HS-5 (cell line): ENCODE measurements around the gene COL4A3.
A peak's percentile ranks its signal among the peaks of the same experiment; 100 is the strongest.

ENCODE experiments used
- DNase-seq: peaks from one replicate; pipeline ENCODE4 v3.0.0-alpha.2; 2012; ENCODE audit warnings: low read depth

Gene COL4A3

DNA sequence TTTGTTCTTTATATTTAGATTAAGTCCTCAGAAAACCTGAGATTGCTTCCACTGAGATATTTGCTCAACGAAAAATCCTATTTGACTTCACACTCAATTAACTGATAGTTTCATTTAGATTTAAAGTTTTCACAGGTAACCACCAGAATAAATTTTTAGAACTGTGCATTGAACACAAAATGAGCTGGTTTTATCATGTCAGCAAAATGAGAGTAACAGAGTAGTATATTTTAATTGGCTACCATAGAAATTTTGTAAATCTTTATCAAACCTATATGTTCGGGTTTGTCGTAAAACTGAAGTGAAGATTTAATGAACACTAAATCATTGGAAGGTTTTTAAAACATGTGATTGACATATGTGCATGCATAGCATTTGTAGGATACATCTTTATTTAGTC lies 127.9 kb downstream of the COL4A3 start:
- DNase-seq, result no peak

DNA sequence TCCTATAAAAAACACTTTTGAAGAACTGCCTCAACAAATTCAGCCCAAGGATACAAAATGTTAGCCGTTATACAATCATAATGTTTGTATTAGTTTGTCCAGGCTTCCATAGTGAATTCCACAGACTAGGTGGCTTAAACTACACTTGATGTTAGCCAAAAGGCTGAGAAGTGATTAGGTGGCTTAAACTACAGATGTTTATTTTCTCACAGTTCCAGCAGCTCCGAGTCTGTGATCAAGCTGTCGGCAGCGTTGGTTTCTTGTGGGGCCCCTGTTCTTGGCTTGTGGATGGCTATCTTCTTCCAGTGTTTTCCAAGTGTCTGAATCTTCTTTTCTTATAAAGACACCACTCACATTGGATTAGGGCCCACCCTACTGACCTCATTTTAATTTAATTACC lies 129.1 kb downstream of the COL4A3 start:
- DNase-seq, result no peak

DNA sequence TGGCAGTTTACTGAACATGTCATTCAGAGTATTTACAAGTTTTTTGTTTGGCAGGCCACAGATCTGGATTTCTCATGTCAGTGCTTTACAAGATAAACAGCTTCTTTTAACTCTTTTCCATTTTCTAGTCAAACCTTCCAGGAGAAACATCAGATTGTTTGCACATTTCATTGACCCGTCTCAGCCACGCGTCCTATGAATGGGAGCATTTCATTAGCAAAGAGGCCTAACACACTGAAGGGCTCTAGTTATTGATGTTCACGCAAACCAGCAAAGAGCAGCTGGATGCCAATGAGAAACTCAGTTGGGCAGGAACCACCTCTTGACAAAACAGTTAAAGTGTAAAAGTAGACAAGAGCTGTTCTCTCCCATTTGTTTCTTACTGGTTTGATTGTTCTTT lies 131.4 kb downstream of the COL4A3 start:
- no peak for DNase-seq

DNA sequence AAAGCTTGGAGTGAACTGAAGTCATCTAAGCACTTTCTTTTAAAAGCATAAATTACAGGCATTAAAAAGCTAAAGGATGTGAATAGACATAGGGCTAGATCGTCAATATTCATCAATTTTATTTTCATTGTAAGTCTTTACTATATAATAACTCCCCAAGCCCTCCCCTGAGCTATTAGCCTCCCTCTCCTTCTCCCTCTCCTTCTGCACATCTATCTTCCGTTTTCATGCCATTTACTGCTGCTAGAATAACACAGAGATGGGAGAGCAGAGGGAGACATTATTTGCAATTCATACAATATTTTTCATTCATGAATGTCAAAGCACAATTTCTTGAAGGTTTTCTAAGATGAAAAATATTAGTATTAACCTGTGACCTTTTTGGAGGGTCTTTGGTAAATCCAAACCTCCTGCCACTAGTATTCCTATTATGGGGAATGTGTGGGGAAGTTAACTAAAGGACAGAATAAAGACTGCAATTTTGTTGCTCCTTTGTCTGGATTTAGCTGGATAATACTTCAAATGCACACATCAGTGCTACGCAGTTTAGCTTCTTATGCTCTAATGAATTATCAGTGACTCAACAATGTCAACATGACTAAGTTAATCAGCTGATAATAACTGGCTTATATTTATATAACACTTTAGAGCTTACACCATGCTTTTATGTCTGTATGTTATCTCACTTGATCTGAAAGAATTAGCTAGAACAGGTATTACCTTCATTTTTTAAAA lies 132.4 kb downstream of the COL4A3 start:
- no peak for DNase-seq

DNA sequence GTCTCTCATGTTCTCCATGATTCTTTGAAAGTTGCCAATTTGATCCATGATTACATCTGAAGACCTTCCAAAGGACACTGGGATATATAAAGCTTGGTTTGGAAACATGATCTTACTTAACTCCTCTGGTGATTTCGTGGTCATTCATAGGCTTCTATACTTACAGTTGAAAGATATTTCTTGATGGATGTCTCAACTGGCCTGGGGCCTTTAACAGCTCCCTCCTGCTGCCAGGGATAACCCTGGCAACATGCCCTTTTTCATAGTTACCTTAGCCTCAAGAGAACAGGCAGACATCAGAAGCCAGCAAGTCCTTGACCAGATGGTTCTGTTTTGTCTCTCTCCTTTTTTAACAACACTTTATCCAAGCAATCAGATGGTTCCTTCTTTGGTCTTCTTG lies 137.1 kb downstream of the COL4A3 start:
- no peak for DNase-seq

DNA sequence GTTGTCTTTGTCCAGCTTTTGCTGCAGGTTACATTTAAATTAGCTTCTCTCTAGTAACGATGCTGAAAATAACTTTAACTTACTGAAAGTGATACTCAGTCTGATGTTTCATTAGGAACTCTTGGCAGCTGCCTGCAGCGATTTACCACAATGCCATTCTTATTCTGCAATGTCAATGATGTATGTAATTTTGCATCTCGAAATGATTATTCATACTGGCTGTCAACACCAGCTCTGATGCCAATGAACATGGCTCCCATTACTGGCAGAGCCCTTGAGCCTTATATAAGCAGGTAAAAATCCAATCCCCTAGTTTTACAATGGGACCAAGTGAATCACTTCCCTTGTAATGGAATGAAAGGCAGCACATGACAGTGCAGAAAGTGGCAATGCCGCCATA lies 144.4 kb downstream of the COL4A3 start:
- DNase-seq, result no peak

DNA sequence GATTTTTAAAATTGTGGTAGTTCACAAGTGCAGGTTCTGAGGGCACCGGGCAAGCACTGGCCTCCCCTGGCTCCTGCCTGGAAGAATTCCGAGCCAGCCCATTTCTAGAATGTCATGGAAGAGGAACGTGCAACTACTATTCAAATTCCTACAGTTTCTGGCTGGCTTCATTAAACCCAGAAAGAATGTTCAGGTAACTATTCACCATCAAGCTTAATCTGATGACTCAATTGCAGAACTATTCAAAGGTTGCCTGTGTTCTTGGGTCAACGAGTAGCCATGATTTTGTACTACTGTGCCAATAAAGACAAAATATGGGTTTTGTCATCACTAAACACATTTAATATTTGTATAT lies 146.3 kb downstream of the COL4A3 start:
- DNase-seq, result no peak

DNA sequence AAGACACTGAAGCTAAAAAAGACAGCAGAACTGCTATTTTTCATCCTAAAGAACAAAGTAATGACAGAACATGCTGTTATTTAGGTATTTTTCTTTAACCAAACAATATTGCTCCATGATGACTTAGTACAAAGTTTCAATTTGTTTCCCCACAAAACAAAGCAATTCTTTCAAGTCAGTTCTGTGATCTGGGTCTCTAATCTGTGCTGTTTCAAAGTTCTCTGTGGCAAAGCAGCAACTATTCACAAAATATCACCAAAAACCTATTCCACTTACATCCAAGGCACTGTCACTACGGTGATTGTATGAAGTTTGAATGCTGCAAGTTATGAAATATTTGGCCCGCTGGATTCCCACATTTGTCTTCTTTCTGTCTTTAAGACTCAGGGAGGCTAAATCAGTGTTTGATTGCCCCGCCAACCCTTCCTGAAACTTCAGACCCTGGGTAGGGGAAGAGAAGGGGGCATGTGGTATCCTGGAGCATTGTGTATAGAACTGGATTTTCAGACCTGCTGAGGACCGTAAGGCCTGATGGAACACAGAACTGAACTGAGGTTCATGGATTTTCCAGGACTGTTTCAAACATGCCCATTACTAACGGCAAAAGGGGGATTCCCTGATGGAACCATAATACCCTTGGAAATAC lies 147.6 kb downstream of the COL4A3 start:
- no peak for DNase-seq

DNA sequence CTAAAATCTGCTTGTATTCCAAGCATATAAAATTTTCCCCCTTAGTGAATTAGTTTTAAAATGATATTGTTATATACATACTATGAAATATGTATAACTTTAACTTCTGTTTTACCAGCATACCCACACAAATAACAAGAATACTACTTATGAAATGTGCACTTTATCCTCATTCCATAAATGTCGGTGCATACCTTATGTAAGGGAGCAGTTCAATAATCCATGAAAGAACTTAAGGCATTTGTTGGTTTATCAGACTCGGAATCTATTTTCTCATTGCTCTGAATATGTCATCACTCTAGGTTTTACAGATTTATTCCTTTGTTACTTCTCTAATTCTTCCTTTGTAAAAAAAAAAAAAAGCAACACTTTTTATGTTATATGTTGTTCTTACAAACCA lies 148.2 kb downstream of the COL4A3 start:
- DNase-seq, result no peak

DNA sequence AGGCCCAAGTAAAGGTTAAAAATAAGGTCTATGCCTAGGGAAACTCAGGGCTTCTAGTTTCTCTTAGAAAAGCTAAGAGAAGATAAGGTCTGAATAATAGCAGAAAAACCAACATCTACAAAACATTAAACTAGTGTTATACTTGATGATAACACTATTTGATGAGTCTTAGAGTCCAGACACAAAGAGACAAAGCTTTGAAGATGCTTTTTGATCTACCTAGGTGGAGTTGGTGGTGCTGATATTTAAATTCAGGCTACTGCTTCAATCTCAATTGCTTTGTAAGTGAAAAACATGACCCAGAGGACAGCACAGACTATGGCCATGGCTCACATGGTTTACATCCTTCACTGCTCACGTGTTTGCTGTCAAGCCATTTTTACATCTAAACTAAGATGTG lies 148.9 kb downstream of the COL4A3 start:
- DNase-seq, result no peak

DNA sequence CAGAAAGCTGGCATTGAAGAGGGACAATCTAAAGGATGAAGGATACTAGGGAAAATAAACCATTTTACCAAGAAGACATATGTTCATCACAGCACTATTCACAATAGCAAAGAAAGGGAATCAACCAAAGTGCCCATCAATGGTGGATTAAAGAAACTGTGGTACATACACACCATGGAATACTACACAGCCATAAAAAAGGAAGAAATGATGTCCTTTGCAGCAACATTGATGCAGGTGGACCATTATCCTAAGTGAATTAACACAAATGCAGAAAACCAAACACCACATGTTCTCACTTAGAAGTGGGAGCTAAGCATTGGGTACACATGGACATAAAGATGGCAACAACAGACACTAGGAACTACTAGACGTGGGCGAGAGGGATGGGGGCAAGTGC lies 153.4 kb downstream of the COL4A3 start:
- no peak for DNase-seq

DNA sequence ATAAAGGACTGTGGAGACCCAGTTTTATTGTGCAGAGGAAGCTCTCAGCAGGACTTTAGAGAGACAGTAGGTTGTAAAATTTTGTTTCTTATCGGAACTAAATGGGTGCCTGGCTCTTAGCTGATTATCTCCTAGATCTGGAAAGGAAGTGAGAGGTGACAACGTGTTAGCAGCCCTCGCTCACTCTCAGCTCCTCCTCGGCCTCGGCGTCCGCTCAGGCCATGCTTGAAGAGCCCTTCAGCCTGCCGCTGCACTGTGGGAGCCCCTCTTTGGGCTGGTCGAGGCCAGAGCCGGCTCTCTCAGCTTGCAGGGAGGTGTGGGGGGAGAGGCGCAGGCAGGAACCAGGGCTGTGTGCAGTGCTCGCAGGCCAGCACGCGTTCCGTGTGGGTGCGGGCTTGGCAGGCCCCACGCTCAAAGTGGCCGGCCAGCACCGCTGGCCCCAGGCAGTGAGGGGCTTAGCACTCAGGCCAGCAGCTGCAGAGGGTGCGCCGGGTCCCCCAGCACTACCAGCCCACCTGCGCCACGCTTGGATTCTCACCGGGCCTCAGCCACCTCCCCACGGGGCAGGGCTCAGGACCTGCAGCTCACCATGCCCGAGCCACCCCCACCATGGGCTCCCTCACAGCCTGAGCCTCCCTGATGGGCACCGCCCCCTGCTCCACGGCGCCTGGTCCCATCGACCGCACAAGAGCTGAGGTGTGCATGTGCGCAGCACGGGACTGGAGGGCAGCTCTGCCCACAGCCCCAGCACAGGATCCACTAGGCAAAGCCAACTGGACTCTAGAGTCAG lies 156.1 kb downstream of the COL4A3 start:
- DNase-seq, result no peak

DNA sequence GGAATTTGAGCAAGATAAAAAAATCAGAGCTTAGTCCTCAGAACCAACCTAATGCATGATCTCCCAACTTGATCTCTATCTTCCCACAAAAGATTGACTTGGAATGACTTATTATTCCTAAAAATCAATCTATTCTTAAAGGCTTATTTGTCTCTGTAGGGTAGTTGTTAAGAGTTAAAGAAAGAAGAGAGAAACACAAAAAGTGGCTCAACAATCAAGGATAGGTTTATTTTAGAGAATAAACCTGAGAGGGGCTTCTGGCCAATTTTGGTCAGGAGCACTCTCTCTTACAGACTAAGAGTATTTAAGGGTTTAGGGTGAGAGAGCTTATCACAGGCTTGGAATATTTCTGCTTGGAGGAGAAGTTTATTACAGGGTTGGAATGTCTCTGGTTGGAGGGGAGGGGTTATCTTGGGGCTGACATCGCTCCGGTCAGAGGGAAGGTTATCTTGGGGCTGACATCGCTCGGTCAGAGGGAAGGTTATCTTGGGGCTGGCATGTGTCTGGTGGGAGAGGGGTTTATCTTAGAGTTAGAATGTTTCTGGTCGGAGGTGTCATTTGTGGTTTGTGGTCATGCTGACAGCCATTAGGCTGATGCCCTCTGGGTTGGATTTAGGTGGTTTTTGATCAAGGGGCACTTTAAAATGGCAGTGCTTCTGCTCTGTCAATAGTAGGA lies 158.2 kb downstream of the COL4A3 start:
- no peak for DNase-seq

DNA sequence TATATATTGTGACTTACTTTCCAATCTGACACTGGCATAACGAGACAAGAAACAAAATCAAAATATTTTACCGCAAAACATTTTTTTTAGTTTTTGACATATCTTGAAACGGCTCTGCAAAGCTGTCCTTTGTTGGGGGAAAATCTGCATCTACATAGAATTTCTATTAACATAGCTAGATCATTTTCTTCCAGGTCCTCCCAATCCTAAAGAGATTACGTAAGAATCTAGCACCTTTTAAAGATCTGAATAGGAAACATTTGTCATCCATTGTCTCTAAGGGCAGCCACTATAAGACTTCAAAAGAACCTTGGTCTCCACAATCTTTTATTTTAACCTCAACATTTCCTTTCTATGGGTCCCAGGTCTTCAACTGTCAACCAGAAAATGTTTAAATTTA lies 159.4 kb downstream of the COL4A3 start:
- no peak for DNase-seq

DNA sequence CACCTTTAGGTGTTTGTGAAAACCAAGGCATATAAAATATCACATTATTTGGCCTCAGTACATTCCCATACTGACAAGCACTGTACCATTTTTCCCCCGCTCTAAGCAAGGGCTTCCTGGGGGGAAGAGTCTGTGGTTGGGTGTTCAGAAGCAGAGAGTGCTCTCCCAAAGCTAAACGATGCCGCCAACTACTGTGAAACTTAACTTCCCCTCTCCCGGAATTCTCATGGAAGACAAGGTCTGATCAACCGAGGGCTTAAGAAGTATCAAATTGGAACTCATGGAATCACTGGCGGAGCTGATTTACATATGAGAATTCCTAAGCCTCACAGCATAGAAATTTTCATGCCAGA lies 160.2 kb downstream of the COL4A3 start:
- no peak for DNase-seq

DNA sequence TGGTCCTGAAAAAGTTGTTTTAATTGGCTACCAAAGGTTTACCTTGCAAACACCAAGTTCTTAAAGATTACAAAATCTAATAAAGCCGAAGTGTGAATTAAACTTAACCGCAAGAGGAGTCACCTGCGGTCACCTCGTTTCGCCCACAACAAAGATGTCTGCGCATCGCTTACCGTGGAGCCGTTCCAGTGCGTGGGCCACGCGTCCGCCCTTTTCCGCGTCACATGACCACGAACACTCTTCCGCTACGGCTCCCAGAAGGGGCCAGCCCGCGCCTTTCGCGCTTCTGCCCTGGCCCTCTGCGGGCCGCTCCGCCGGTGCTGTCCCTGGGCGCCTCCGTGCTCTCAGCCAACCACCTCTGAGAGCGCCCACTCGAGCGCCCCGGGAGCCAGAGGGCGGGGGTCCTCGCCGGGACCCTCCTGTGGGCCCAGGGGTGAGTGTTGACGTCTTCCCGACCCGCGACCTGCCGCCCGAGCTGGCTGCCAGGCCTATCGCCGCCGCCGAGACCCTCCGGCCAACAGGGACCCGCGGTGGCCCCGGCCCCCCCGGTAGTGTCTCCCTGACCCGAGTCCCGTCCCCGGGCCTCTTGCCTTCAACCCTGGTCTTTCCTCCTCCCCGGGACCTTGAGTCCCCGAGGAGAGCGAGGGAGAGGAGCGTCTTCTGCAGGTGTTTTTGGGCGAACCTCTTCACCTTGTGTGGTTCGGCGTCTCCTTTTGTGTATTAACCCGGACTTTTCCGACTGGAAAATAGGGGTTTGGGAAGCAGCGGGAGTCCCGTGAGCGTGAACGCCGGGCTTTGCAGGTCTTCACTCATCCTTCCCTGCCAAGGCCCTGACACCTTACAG lies 160.8 kb downstream of the COL4A3 start, which contains the start of gene MFF:
TSS of gene MFF (plus strand) at position 257 of the 844 bp plus-strand sequence. CDS start 5,415 bp downstream, outside the sequence.
- DNase-seq, result peak; percentile 77

DNA sequence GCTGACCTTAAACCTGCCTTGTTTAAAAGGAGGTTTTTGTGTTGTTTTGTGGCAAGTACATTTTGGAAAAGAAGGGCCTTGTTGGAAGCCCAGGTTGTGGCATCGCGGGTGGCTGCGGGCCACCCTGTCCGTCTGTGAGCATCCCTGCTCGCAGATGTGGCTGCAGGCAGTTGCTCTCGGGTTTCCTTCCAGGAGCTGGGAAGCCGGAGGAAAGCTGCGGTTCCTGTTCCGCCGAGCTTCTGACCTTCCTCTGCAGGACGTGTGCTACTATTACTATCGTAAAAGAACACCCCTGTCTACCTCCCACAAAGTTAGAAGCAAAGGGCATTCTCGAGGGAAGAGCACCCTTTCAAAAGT lies 161.4 kb downstream of the COL4A3 start:
- no peak for DNase-seq

DNA sequence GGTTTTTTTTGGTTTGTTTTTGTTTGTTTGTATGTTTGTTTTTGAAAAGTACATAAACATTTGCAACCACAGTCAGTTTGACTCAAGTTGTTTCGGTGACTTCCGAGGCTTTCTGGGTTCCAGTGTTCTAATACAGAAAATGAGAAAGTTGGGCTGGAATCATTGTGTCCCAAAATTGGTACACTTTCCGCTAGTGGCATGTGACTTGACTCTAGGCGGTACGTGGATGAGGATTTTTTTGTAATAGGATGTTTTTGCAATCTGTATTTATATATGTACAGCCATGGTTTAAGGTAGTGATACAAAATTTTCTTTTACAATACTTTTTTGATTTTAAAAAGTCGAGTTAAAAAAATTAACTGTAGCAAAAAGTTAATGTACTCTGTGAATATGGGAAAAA lies 162.4 kb downstream of the COL4A3 start:
- DNase-seq, result no peak

DNA sequence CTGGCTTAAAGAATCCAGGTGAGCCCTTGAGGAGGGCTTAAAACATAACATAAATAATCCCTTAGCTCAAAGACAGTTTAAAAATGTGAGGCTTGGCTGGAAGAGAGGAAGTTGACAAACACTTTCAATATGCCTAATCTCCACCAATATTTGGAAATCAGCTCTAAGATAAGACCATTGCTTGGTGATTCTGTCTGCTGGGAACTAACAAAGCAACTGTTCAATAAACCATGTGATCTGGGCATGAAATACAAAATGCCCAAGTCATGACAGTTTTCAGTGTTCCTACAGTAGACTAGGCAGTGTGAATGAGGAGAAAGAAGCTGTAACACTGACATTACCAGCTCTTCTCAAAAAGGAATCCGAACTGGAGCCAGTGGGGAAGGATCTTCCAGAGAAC lies 171.3 kb downstream of the COL4A3 start:
- DNase-seq, result no peak

DNA sequence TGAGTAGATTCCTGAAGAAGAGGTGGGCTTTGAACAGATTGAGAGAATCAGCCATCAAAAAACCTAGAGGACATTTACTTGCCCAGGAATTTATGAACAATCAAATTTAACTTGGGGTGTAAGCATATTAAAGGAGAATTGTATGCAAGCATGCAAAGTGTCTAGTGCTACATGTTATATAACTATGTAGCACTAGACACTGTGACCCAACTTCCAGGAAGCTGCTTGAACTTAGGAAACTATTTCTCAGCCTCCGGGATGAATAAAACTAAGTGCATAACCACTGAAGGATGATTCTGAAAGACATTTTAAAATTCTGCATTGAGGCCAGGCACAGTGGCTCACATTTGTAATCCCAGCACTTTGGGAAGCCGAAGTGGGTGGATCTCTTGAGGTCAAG lies 173.0 kb downstream of the COL4A3 start:
- DNase-seq, result no peak

DNA sequence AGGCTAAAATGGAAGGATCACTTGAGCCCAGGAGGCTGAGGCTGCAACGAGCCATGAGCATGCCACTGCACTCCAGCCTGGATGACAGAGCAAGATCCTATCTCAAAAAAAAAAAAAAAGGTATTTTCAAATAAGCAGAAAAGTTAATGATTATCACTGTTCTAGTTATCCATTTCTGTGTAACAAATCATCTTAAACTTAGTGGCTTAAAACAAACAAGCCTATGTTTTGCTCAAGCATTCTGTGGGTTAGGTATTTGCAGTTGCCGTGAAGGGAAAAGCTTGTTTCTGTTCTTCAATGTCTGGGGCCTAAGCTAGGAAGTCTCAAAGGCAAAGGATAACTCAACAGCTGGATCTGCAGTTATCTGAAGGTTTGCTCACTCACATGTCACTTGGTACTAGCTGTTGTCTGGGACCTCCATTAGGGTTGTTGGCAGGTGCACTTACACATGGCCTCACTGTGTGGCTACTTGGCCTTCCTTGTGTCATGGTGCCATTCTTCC lies 174.7 kb downstream of the COL4A3 start:
- no peak for DNase-seq

DNA sequence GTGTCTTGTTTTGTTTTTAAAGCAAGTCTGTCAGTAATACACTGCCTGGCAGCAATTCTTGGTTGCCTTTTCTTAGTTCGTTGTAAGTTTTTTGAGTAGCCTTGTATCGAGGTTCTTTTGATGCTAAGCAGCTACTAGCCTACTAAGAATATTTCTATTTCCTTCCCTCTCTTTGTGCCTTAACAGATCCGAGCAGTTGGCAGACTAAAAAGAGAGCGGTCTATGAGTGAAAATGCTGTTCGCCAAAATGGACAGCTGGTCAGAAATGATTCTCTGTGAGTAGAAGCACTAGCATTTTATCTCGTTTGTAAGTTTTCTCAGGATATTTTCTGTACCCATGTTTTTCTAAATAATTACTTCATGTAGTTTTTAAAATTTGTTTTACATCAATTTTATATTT lies 175.7 kb downstream of the COL4A3 start:
- no peak for DNase-seq
